Esophagus muscularis mucosa (tissue), 4 donors: Measurements from ENCODE around the gene EIF2B4.
"Not testable (repeated sequence)": the region's sequence is repeated elsewhere in the genome, so short reads cannot be mapped to it uniquely, and the experiment has no call there.

Experiments
- CTCF ChIP-seq, 3 experiments: fragments of 200-600 bp in 2 of 3; fragments of 450-650 bp in 1 of 3; sonication (generic) in 2 of 3; IDR thresholded peaks; one replicate each; pipeline ENCODE4 v1.5.1; 2017 to 2019; ENCODE audit warnings: antibody characterized with exemption in 3 of 3, mild to moderate bottlenecking in 2 of 3, moderate library complexity in 1 of 3
- EP300 ChIP-seq: sonication (generic); formaldehyde crosslinking; IDR thresholded peaks from one replicate; pipeline ENCODE4 v1.6.1; 2017; ENCODE audit warnings: antibody characterized with exemption
- POLR2A ChIP-seq: fragments of 450-650 bp; IDR thresholded peaks from one replicate; pipeline ENCODE4 v1.6.1; 2017; ENCODE audit warnings: antibody characterized with exemption, moderate library complexity, mild to moderate bottlenecking, low read depth

GRCh38 chr2:27319839-27320238 lies 50.3 kb downstream of the EIF2B4 start:
- TF ChIP-seq CTCF (IDR thresholded peaks at IDR 0.05); EP300; POLR2A: not testable (repeated sequence)
